Stimulated activated CD4-positive, alpha-beta T cell treated with anti-CD3 and anti-CD28 coated beads, Interleukin-1b, Interleukin-23, amount 100 ng/mL, for 24 hours (primary cell): ENCODE measurements around the gene FAM9C.
"Not testable (repeated sequence)": the region's sequence is repeated elsewhere in the genome, so short reads cannot be mapped to it uniquely, and the experiment has no call there.

Experiments used
- DNase-seq, 4 experiments: peaks; one replicate each; pipeline ENCODE4 v3.0.0-alpha.2; 2020; ENCODE audit warnings: low read depth in 4 of 4, low spot score in 1 of 4

The FAM9C gene

GRCh38 chrX:13076176-13076961 lies 31.9 kb upstream of the FAM9C start:
- no peak for DNase-seq

- no peak for DNase-seq
Measured at GRCh38 chrX:13074297-13075262, 30.2 kb upstream of the FAM9C start.

GRCh38 chrX:13069771-13070416 lies 25.5 kb upstream of the FAM9C start:
- DNase-seq: no peak

GRCh38 chrX:13068651-13069050 lies 24.2 kb upstream of the FAM9C start:
- DNase-seq: no peak

GRCh38 chrX:13067773-13068172 lies 23.4 kb upstream of the FAM9C start:
- DNase-seq: no peak

- DNase-seq: no peak
Measured at GRCh38 chrX:13066391-13066790, 22.0 kb upstream of the FAM9C start.

- DNase-seq: no peak
Measured at GRCh38 chrX:13064599-13065143, 20.3 kb upstream of the FAM9C start.

GRCh38 chrX:13063124-13063523 lies 18.7 kb upstream of the FAM9C start:
- not testable (repeated sequence) for DNase-seq

GRCh38 chrX:13062331-13062730 lies 17.9 kb upstream of the FAM9C start:
- not testable (repeated sequence) for DNase-seq

GRCh38 chrX:13061215-13061708 lies 16.8 kb upstream of the FAM9C start:
- not testable (repeated sequence) for DNase-seq

- DNase-seq: no peak
Measured at GRCh38 chrX:13059637-13060499, 15.4 kb upstream of the FAM9C start.

- DNase-seq: no peak
Measured at GRCh38 chrX:13055486-13055885, 11.1 kb upstream of the FAM9C start.

- no peak for DNase-seq
Measured at GRCh38 chrX:13053171-13053570, 8.8 kb upstream of the FAM9C start.

- DNase-seq: no peak
Measured at GRCh38 chrX:13051529-13052172, 7.2 kb upstream of the FAM9C start.

GRCh38 chrX:13051167-13051528 lies 6.7 kb upstream of the FAM9C start:
- no peak for DNase-seq

GRCh38 chrX:13050151-13050550 lies 5.7 kb upstream of the FAM9C start:
- peak in 1 of 4 experiments; percentile 5 for DNase-seq

- no peak for DNase-seq
Measured at GRCh38 chrX:13048280-13048679, 3.9 kb upstream of the FAM9C start.

GRCh38 chrX:13047759-13048158 lies 3.3 kb upstream of the FAM9C start:
- no peak for DNase-seq

GRCh38 chrX:13046141-13046855 lies 1.9 kb upstream of the FAM9C start:
- DNase-seq: no peak
